Hepatocyte (in vitro differentiated cells): ENCODE results near the gene GPR21.

Experiments
- CTCF ChIP-seq: fragments of 200-600 bp; sonication (generic); IDR thresholded peaks from 2 replicates; pipeline ENCODE4 v1.5.1; 2016; ENCODE audit warnings: antibody characterized with exemption, mild to moderate bottlenecking; ENCODE audit not compliant: poor library complexity
- EZH2 ChIP-seq: fragments of 200-600 bp; sonication (generic); IDR thresholded peaks from 2 replicates; pipeline ENCODE4 v1.6.1; 2016; ENCODE audit warnings: antibody characterized with exemption, mild to moderate bottlenecking, borderline replicate concordance
- EZH2phosphoT487 ChIP-seq: fragments of 200-600 bp; sonication (generic); IDR thresholded peaks from one replicate; pipeline ENCODE4 v1.6.1; 2018; ENCODE audit warnings: antibody characterized with exemption, mild to moderate bottlenecking, low read depth, moderate library complexity; ENCODE audit not compliant: unreplicated experiment, severe bottlenecking

DNA sequence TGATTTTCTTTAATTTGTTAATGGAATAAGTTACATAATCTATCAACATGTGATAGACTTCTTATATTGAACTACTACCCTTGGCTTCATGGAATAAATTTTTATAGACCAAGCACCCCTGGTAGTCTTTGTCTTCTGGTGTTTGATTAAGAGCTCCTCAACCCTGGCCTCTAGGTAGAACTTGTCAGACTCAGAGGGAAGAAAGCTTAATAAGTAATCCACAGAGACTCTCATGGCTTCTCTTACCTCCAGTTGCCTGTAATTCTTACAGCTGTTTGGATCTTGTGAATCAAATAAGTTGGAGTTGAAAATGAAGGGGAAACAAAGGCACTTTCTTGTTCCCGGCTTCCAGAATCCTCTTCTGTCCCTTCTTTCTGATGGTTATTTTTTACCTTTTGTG, 7.0 kb upstream of the GPR21 start:
- TF ChIP-seq CTCF (no peak), EZH2 (no peak), EZH2phosphoT487 (no peak)
